ELF-1 (cell line): ENCODE measurements around the gene STRAP.
A peak's percentile ranks its signal among the peaks of the same experiment; 100 is the strongest.
"Not testable (repeated sequence)": the region's sequence is repeated elsewhere in the genome, so short reads cannot be mapped to it uniquely, and the experiment has no call there.

ENCODE experiments used
- DNase-seq: peaks from one replicate; pipeline ENCODE4 v3.0.0-alpha.2; 2016; ENCODE audit warnings: low read depth, low spot score

STRAP gene

GRCh38 chr12:15868186-15868585 is 14.0 kb upstream of the STRAP start:
- no peak for DNase-seq

GRCh38 chr12:15873556-15873955 is 8.6 kb upstream of the STRAP start:
- DNase-seq, result no peak

- DNase-seq, result not testable (repeated sequence)
Observed at GRCh38 chr12:15874556-15875145, 7.5 kb upstream of the STRAP start.

- DNase-seq, result no peak
Observed at GRCh38 chr12:15875863-15876262, 6.3 kb upstream of the STRAP start.

GRCh38 chr12:15879413-15879812 is 2.8 kb upstream of the STRAP start:
- DNase-seq, result no peak

- DNase-seq, result no peak
Observed at GRCh38 chr12:15880721-15881120, 1.5 kb upstream of the STRAP start.

GRCh38 chr12:15883536-15883935 is 1.3 kb downstream of the STRAP start:
- no peak for DNase-seq

- DNase-seq, result no peak
Observed at GRCh38 chr12:15886372-15887042, 4.3 kb downstream of the STRAP start.

GRCh38 chr12:15887043-15887817 is 5.0 kb downstream of the STRAP start:
- no peak for DNase-seq

GRCh38 chr12:15892645-15893259 is 10.6 kb downstream of the STRAP start:
- no peak for DNase-seq

- no peak for DNase-seq
Observed at GRCh38 chr12:15893260-15893659, 11.1 kb downstream of the STRAP start.

GRCh38 chr12:15896867-15897266 is 14.7 kb downstream of the STRAP start:
- no peak for DNase-seq

- no peak for DNase-seq
Observed at GRCh38 chr12:15897433-15897832, 15.2 kb downstream of the STRAP start.

GRCh38 chr12:15899282-15899870 is 17.2 kb downstream of the STRAP start:
- DNase-seq, result no peak

GRCh38 chr12:15904378-15904920 is 22.3 kb downstream of the STRAP start:
- no peak for DNase-seq

GRCh38 chr12:15910468-15910863 is 28.3 kb downstream of the STRAP start:
- no peak for DNase-seq

- peak; percentile 91 for DNase-seq
Observed at GRCh38 chr12:15910864-15911721, 28.9 kb downstream of the STRAP start, which contains the start of gene DERA. TSS of gene DERA (plus strand) at chr12:15911332. CDS start at chr12:15911384, 52 bp downstream.

- DNase-seq, result peak; percentile 57
Observed at GRCh38 chr12:15911931-15912330, 29.7 kb downstream of the STRAP start.

- not testable (repeated sequence) for DNase-seq
Observed at GRCh38 chr12:15914131-15914530, 31.9 kb downstream of the STRAP start.

GRCh38 chr12:15918066-15918465 is 35.9 kb downstream of the STRAP start:
- no peak for DNase-seq

- DNase-seq, result no peak
Observed at GRCh38 chr12:15919418-15919817, 37.2 kb downstream of the STRAP start.
